ENCODE data around the gene SLC18A2. TPM values are rescaled to one million over a fixed set of nuclear protein-coding genes. Genes with fewer than 3 reads are reported as not detected.
A peak's percentile ranks its signal among the peaks of the same experiment; 100 is the strongest.

SLC18A2 gene
- total and polyA plus RNA-seq, 2 of the 8 experiments (the other 6 are each of a cell fraction or from before 2014, with no cell fraction given): 6.5 to 7.0 TPM

- FAIRE-seq: no peak
- TF ChIP-seq USF2 (IDR thresholded peaks at IDR 0.05; ENCODE audit: low read length) (no peak), SUZ12 (IDR thresholded peaks at IDR 0.05; ENCODE audit: low read length) (peak; percentile 57; the same call in 1 of the 2 replicates), NRF1 (IDR thresholded peaks at IDR 0.05; ENCODE audit: low read depth, low read length) (no peak), CHD1 (IDR thresholded peaks at IDR 0.05; ENCODE audit: low read depth, low read length) (no peak), SIX5 (IDR thresholded peaks at IDR 0.05; ENCODE audit: low read depth, low read length) (no peak), KDM4A (IDR thresholded peaks at IDR 0.05; ENCODE audit: low read depth, low read length, severe bottlenecking) (peak; percentile 71), ASH2L (IDR thresholded peaks at IDR 0.05; ENCODE audit: low read length) (peak; percentile 49), CBX5 (IDR thresholded peaks at IDR 0.05; ENCODE audit: low read depth, low read length) (no peak), KDM1A (IDR thresholded peaks at IDR 0.05; ENCODE audit: borderline replicate concordance, low read length) (no peak), POLR2AphosphoS5 (IDR thresholded peaks at IDR 0.05; ENCODE audit: low read depth, low read length) (no peak), TAF1 (IDR thresholded peaks at IDR 0.05; ENCODE audit: low read depth, low read length) (0 out of 2 replicates have a peak, but pooled peaks have one; percentile 17)
These were observed 888 bp downstream of the SLC18A2 start for GRCh38 chr10:117241541-117242462.

More at GRCh38 chr10:117241541-117242462, 888 bp downstream of the SLC18A2 start:
- Histone ChIP-seq H3K23ac (ENCODE audit: insufficient read length) (no peak overlapping the region), H3K4me2 (ENCODE audit: insufficient read depth in 1 of 2, low read depth in 2 of 2, low read length in 2 of 2) (peak overlapping the region; percentile 55 to 95), H2BK20ac (ENCODE audit: low read length) (no peak overlapping the region), H3K18ac (ENCODE audit: extremely low read depth, low read length) (no peak overlapping the region), H3K14ac (ENCODE audit: insufficient read length) (no peak overlapping the region), H2BK15ac (ENCODE audit: low read length) (no peak overlapping the region), H3K4ac (replicated peaks; ENCODE audit: insufficient read length, low read depth, low read length) (no peak overlapping the region), H4K5ac (ENCODE audit: insufficient read length, low read depth, low read length) (no peak overlapping the region), H3K79me2 (ENCODE audit: control insufficient read depth in 1 of 2, insufficient read depth in 2 of 2, low read length in 2 of 2) (no peaks in the 10 kb centered on the region), H3K9ac (replicated peaks in 1 of 4; ENCODE audit: extremely low read depth in 1 of 4, low read depth in 3 of 4, low read length in 3 of 4) (peak overlapping the region in 1 of 4 experiments; percentile 27; a peak in 1 of 7 replicates), H2AFZ (ENCODE audit: low read length) (no peak overlapping the region), H3K27me3 (replicated peaks in 1 of 4; ENCODE audit: control insufficient read depth in 3 of 4, extremely low read depth in 1 of 4, insufficient read depth in 3 of 4, low read length in 3 of 4) (peaks cover 2 to 24% (median 13%) of the 10 kb centered on the region in 4 experiments), H3K9me3 (ENCODE audit: insufficient read depth in 2 of 2, low read depth in 1 of 2, low read length in 1 of 2) (no peaks in the 10 kb centered on the region), H4K91ac (replicated peaks; ENCODE audit: insufficient read length, low read length) (no peak overlapping the region), H2BK12ac (ENCODE audit: low read depth, low read length) (no peak overlapping the region), H3K36me3 (ENCODE audit: control insufficient read depth in 2 of 4, insufficient read depth in 4 of 4, low read length in 3 of 4) (no peaks in the 10 kb centered on the region), H3K4me3 (ENCODE audit: extremely low read depth in 1 of 4, insufficient read depth in 2 of 4, low read depth in 3 of 4, low read length in 4 of 4) (peak overlapping the region; percentile 55 to 87 (median 65)), H3K79me1 (ENCODE audit: low read depth, low read length) (no peaks in the 10 kb centered on the region), H3K4me1 (replicated peaks in 1 of 4; ENCODE audit: control insufficient read depth in 3 of 4, insufficient read depth in 4 of 4, low read length in 3 of 4) (peaks cover 0 to 6% (median 3%) of the 10 kb centered on the region in 4 experiments; a peak in 5 of 7 replicates), H4K8ac (ENCODE audit: extremely low read depth, insufficient read depth, low read length) (no peak overlapping the region), H4K20me1 (replicated peaks in 1 of 2; ENCODE audit: control insufficient read depth in 1 of 2, insufficient read depth in 2 of 2, low read length in 2 of 2) (no peaks in the 10 kb centered on the region), H3K56ac (replicated peaks; ENCODE audit: insufficient read length, low read depth, low read length) (no peak overlapping the region), H2BK5ac (ENCODE audit: low read depth, low read length) (no peak overlapping the region), H2AK5ac (ENCODE audit: low read depth, low read length) (no peak overlapping the region), H3K27ac (ENCODE audit: low read depth, low read length) (no peak overlapping the region), H2BK120ac (replicated peaks; ENCODE audit: low read depth, low read length) (no peak overlapping the region), H3K23me2 (ENCODE audit: low read depth, low read length) (peaks cover 11% of the 10 kb centered on the region; the same call in 1 of the 2 replicates)
- WGBS, 2 experiments (ENCODE audit: extremely low coverage in 1 of 2, insufficient coverage in 1 of 2, insufficient read length in 1 of 2, insufficient replicate concordance in 2 of 2, low coverage in 1 of 2, low lambda C conversion rate in 2 of 2, missing lambda C conversion rate in 1 of 2): 14% methylated on average over 31 of the region's 56 CpGs; no CpG with 5 or more reads in 1 of the 2 experiments
- CTCF ChIA-PET (ENCODE audit: partially characterized antibody): interaction anchor here (0.8 to 3.0 kb wide), 5 partner anchors 10 to 105 kb away, joined by 3 to 14 read pairs (median 5); no protein-coding TSS in a partner anchor
- peak in 1 of 2 experiments; percentile 72 for DNase-seq (ENCODE audit: low read depth in 1 of 2, low spot score in 2 of 2)
- POLR2A ChIA-PET (ENCODE audit: partially characterized antibody): interaction anchor here (0.7 to 1.5 kb wide), 3 partner anchors 10 to 33 kb away, joined by 3 to 5 read pairs (median 3); no protein-coding TSS in a partner anchor
